GM18526 (cell line): ENCODE results near the gene CAP2.

ENCODE experiments used
- POLR2A ChIP-seq: IDR thresholded peaks from 3 replicates; pipeline ENCODE4 v1.6.1; 2011; ENCODE audit not compliant: insufficient read length; ENCODE audit errors: extremely low read depth

CAP2 gene

DNA sequence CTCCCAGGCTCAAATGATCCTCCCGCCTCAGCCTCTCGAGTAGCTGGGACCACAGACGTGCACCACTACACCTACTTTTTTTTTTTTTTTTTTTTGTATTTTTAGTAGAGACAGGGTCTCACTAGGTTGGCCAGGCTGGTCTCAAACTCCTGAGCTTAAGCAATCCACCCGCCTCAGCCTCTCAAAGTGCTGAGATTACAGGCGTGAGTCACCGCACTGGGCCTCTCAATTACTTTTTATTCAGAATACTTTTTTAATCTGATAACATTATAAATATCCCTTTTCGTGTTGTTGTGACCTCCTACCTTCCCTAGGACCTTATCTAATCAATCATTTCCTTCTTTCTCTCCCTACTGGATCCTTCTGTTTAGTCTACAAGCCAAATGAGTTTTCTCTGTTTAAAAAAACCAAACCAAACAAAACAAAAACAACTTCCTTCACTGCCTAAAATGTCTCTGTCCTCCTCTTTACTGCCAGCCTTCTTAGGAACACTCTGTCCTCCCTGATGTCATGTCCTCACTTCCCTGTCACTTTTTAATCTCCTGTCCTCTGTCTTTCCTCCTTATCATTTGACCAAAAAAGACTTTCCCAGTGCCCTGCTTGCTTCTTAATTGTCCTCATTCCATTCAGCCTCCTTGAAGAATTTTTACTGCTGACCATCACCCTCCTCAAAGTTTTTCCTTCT is 85.0 kb downstream of the CAP2 start:
- TF ChIP-seq POLR2A = no peak

DNA sequence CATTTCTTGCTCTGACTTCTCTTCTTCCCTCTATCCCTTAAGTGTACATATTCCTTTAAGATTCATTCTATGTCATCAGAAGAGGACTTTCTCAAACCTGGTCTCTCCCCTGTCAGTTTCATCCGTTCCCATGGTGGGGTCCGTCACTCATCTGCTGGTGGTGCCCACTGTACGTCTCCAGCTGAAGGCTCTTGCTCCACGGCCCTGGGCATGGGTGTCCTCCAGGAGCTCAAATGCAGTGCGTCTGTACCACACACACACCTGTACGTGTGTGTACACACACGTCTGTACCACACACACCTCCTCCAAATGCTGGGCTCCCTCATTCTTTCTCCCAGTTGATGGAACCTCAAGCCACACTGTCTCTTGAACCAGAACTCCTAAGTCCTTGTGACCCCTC is 85.6 kb downstream of the CAP2 start:
- no peak for TF ChIP-seq POLR2A

DNA sequence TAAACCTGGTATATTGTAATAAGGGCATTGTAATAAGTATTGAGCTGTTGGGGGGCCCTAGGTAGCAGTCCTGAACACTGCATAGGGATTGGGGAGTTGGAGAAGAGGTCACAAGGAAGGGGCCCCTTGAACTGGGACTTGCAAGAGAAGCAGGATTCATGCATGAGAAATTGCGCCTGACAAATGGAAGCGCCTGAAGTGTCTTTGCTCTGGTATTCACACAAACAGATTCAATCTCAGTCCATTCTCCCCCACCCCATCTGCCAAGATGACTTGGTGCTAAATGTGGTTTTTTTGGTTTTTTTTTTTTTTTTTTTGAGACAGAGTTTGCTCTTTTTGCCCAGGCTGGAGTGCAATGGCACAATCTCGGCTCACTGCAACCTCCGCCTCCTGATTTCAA is 87.1 kb downstream of the CAP2 start:
- no peak for TF ChIP-seq POLR2A

DNA sequence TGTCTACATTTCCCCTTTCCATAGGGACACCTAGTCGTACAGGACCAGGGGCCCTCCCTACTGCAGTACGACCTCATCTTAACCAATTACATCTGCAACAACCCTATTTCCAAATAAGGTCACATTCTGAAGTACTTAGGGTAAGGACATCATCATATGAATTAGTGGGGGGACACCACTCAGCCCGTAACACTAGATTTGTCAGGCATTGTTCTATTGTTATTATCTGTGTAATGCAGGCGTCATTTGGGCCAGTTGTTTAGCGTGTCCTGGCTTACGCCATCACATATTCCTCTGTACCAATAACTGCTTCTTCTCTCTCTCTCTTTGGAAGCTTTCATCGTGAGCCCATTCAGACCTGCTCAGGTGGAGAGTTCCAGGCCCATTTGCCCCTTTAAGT is 89.3 kb downstream of the CAP2 start:
- TF ChIP-seq POLR2A = no peak

DNA sequence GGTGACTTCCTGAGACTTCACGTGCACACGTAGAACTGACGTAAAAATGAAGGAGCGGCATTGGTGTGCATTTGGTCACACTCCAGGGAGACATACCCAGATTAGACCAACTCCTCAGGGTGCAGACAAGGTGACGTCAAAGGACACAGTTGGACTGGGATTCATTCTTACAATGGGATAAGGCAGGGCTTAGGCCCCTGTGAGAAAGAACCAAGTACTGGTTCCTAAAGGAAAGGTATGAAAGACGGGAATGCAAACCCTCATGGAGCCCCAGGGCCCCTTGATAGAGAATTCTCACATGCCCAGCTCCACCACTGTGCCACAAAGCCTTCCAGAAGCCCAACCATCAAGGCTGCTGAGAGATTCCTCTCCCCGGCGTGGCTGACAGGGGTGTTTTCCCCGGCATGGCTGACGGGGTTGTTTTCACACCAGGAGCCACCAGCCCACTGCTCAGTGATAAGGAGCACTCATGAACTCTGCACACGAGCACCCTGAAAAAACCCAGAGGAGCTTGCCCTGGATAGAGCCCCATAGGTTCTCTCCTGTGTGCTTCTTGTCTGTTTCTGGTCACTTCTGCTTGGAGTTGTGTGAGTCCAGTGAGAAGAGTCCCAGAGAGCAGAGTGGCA is 90.1 kb downstream of the CAP2 start:
- no peak for TF ChIP-seq POLR2A

DNA sequence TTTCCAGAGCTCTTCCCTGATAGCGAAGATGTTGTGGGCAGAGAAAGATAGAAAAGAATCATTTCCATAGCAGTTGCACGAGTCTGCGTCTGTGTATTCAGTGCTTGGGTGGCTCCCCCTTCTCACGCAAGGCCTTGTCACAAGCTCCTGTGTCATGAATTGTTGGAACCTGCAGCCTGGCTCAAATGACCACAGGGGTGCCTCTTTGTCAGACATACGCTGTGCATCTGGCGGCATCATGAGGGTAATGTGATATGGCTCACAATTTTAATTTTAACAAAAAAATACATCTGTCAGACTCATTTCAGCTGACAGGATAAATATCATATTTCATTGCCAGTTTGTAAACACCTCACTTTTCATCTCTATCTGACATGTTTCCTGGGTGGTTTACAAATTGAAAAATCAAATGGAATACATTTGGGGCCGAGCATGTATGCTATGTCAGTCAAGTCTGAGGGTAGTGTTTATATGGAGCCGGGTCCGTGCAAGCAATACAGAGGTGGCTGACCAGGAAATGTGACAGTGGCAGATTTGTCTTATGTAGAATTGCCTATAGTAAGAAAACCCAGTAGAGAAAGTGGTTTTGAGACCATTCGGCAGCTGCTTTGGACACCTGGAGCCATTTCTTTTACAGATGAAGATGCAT is 90.9 kb downstream of the CAP2 start:
- TF ChIP-seq POLR2A = no peak

DNA sequence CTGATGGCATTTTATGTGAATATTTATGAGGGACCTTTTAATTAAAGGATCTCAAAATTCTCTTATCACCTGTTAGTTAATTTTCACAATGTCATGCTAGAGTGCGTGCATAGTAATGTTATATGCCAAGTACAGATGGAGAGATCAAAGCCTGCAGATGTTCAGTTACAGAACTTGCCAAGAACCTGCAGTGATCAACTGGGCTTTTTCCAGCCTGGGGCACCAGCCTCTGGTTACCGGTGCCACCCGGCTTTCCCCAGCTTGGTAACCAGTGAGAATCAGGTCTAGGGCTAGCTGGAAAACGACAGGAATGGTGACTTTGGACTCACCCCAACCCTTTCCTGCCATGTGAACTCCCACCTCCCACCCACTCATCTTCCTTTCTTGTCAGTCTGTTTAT is 91.8 kb downstream of the CAP2 start:
- TF ChIP-seq POLR2A = no peak

DNA sequence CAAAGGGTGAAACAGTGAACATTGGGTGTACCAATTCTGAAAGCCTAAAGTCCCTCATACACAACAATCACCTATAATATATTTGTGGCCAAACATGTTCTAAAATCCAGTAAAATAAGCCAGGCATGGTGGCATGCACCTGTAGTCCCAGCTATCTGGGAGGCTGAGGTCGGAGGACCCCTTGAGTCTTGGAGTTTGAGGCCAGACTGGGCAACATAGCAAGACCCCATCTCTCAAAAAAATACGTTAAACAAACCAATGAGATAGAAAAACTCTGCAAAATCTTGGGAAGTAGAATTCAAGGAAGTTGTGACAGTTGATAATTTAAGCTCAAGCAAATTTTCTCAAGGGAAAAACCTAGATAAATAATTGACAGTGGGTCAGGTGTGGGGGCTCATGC is 92.6 kb downstream of the CAP2 start:
- TF ChIP-seq POLR2A = no peak

DNA sequence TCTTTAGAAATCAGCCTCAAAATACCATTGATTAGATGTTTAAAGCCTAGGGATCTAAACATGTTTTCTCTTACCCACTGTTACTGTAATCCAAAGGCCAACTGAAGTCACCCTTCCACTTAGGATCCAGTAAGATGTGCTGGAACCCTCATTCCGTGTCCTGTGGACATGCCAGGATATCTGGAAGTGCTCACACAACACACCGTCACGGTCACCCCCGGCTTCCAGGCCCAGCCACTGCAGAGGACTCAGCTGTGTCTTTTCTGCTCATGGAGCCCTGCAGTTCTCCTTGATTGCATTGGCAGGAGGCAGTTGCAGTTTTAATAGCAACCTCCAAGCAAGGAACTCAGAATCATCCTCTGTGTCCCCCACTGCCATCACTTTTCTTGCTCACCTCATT is 93.3 kb downstream of the CAP2 start:
- TF ChIP-seq POLR2A = no peak

DNA sequence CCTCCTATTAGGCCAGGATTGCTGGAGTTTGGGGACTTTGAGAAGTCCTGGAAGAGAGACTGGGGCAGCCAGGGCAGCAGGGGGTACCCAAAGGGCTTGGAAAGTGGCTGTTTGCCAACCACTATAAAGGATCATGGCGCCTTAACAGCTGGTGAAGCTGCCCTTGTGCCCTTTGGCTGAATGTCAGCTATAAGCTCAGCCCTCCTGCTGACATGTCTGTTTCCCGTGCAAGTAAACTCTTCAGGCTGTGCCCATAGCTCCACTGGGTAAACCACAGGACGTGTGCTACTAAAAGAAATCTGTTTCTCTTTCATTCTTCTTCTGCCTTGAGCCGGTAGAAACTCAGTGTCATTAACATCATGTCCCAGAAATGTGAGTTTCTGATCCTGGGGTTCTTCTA is 97.3 kb downstream of the CAP2 start:
- TF ChIP-seq POLR2A = no peak

DNA sequence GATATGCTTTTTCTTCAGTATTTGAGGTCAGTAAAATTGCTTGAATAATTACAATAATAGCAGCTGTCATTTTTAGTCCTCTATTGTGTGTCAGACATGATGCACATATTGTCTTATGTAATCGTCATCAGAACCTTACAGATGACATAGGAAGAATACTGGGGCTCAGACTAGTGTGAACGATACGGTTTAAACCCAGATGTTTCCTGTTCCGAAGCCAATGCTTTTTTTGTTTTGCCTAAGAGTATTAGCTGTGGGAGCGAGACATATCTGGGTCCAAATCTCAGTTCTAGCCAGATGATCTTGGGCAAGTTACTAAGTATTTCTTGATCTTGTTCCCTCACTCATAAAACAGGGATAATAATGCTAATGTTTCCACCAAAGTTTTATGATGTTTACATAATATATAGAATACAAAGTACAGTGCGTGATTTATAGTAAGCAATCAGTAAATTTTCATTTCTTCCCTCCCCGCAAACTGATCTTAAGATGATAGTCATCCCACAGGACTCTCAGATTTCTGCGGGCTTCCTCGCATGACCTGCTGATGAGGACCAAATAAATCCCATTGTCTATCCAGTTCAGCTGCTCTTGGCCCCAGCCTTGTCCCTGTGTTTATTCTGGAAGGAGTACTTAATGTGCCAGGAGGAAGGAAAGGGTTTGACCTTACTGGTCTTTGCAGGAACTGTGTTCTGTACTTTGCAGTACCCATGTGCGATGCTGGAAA is 98.2 kb downstream of the CAP2 start:
- TF ChIP-seq POLR2A = no peak

DNA sequence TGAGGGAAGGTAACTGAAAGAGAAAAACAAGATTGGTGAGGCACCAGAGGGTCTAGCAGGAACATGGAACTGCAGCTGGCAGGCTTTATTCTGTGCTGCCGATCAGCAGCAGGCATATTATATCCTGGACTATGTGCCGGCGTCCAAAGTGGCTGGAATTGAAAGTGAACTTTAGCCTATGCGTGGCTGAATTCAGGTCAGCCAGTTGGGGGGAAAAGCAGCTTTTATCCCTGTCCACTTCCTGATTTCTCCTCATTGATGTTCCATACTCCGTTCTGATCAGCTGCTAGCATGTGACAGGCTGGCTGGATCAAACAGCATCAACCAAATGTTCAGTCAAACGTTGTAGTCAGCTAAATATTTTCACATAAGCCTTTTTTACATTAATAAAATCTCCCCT is 99.0 kb downstream of the CAP2 start:
- TF ChIP-seq POLR2A = no peak

DNA sequence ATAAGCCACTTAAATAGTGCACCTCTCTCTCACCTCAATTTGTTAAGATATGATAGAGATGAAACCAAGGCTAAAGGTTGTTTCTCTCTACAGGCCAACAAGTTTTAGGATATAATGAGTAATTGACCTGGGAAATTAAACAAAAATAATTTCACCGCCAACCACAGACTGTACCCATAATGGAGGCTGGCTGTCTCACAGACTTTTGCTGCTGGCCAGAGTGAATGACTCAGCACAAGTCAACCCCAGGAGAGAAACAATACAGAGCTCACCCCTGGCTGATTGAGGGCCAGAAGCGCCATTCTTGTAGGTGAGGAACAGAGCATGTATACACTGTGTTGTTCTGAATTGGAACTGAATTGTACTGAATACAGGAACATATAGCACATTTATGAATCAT is 99.9 kb downstream of the CAP2 start:
- no peak for TF ChIP-seq POLR2A

DNA sequence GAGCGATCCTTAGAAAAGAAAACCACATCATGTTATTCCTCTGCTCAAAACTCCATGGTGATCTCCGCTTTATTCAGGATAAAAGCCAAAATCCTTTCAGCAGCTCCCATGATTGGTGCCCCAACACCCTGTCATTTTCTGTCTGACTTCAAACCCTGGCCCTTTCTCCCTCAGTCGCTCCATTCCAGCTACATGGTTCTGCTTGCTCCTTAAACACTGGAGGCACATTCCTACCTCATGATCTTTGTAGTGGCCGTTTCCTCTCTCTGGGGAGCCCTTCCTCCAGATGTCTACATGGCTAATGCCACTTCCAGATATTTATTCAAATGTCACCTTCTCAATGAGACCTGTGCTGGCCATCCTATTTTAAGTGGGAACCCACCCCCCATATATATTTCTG is 100.8 kb downstream of the CAP2 start:
- no peak for TF ChIP-seq POLR2A

DNA sequence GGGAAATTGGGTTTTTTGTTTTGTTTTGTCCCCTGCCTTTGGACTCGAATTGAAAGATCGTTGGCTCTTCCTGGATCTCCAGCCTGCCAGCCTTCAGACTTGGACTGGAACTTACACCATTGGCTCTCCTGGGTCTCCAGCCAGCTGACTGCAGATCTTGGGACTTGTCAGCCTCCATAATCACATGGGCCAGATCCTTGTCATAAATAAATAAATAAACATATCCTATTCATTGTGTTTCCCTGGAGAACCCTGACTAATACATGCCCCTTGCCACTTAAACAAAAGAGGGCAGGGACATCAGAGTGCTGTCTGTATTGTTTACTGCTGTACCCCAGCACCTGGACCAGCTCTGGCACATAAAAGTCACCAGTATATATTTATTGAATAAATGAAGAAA is 101.5 kb downstream of the CAP2 start:
- no peak for TF ChIP-seq POLR2A

DNA sequence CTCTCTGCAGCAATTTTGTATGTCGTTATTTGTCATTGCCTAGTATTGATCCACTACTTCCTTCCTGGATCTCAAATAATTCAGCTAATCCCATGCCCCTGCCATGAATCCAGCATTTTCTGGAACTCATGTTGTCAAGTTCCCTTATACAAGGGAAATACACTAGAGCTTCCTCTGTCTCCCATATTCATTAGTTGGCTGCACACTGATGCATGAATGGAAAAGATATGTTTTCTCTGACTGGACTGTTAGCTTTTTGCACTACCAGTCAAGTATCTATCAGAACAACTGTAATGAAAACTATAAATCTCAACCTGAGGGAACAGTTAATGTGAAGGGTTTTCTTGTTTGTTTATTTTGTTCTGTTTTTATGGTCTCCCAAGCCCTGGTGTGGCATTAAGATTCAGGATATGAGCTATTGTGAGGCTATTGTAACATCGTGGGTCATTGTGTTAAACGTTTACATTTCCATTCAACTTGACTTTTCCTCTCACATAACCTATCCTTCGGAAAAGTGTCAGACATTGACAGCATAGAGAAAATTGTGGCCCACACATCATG is 104.2 kb downstream of the CAP2 start:
- no peak for TF ChIP-seq POLR2A
